ENCODE measurements around the gene ARHGAP10.

The ARHGAP10 gene

DNA sequence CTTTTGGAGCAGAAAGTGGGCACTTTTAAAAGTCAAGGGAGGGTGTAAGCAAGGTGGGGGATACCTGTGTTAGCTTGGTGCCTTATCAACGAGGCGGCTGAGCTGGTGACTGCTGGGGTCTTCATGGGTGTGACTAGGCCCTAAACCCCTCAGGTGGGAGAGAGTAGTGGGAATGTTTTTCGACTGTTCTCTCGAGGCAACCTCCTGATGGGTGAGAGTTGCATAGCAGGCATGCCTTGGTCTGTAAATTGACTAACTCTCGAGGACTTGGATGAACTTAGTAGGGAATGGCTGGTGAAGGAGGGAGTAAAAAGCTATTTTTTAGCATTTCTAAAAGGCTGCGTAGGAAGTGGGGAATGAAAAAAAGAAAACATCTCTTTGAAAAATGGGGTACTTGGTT lies 80.0 kb downstream of the ARHGAP10 start:
- WGBS (ENCODE audit: insufficient coverage, insufficient read length), result no CpG with 5 or more reads among the region's 6 CpGs

DNA sequence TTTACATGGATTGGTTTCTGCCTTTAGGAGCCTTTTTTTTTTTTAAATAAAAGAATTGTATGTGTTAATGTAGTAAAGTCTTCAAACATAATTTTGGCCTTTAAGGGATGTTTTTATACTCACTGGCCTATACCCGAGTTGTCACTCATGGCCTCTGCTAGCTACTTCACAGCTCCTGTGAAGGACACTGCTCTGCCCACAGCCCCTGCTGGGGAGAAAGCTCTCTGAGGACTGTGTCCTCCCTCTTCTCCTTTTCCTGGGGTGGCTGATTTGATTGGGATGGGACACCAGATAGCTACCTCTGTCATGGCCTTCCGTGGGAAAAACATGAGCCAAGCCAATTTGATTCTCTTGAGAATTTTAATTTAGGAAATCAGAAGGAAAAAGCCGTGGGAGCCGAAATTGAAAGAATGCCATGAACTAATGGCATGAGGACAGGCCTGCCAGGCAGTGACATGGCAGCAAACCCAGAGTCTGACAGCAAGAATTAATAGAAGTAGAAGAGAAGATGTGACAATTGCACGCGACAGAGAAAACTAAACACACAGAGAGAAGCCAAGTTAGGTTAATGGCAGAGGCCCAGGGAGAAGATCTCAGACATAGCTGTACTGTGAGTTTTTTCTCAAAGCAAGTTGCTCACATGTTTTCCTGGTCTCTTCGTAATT lies 81.4 kb downstream of the ARHGAP10 start:
- H3K27me3 ChIP-seq (ENCODE audit: control insufficient read depth, insufficient read depth, low read length), result no peaks in the 10 kb centered on the region
- no peaks in the 10 kb centered on the region for H3K4me1 ChIP-seq (ENCODE audit: control insufficient read depth, insufficient read depth, low read length)
- no peaks in the 10 kb centered on the region for H3K9me3 ChIP-seq (ENCODE audit: control insufficient read depth, insufficient read depth, low read length)
- H3K36me3 ChIP-seq (ENCODE audit: control insufficient read depth, insufficient read depth, low read length), result no peaks in the 10 kb centered on the region
- DNase-seq (ENCODE audit: low read depth, low spot score), result no peak
- no peak overlapping the region for H3K27ac ChIP-seq (ENCODE audit: low read length)
- H3K4me3 ChIP-seq (ENCODE audit: low read length), result no peak overlapping the region
- WGBS (ENCODE audit: insufficient coverage, insufficient read length), result no CpG with 5 or more reads among the region's 7 CpGs

More for the DNA sequence above, 80.0 kb downstream of the ARHGAP10 start:
- no peaks in the 10 kb centered on the region for H3K4me1 ChIP-seq (ENCODE audit: control insufficient read depth, insufficient read depth, low read length)
- no peak for DNase-seq (ENCODE audit: low read depth, low spot score)
- no peaks in the 10 kb centered on the region for H3K9me3 ChIP-seq (ENCODE audit: control insufficient read depth, insufficient read depth, low read length)
- no peak overlapping the region for H3K4me3 ChIP-seq (ENCODE audit: low read length)
- no peak overlapping the region for H3K27ac ChIP-seq (ENCODE audit: low read length)
- no peaks in the 10 kb centered on the region for H3K36me3 ChIP-seq (ENCODE audit: control insufficient read depth, insufficient read depth, low read length)
- H3K27me3 ChIP-seq (ENCODE audit: control insufficient read depth, insufficient read depth, low read length), result no peaks in the 10 kb centered on the region

GRCh38 chr4:147813973-147814372 lies 82.1 kb downstream of the ARHGAP10 start:
- H3K27ac ChIP-seq (ENCODE audit: low read length), result no peak overlapping the region
- no CpG with 5 or more reads among the region's 6 CpGs for WGBS (ENCODE audit: insufficient coverage, insufficient read length)
- H3K9me3 ChIP-seq (ENCODE audit: control insufficient read depth, insufficient read depth, low read length), result no peaks in the 10 kb centered on the region
- no peaks in the 10 kb centered on the region for H3K27me3 ChIP-seq (ENCODE audit: control insufficient read depth, insufficient read depth, low read length)
- no peak for DNase-seq (ENCODE audit: low read depth, low spot score)
- no peaks in the 10 kb centered on the region for H3K36me3 ChIP-seq (ENCODE audit: control insufficient read depth, insufficient read depth, low read length)
- H3K4me3 ChIP-seq (ENCODE audit: low read length), result no peak overlapping the region
- H3K4me1 ChIP-seq (ENCODE audit: control insufficient read depth, insufficient read depth, low read length), result no peaks in the 10 kb centered on the region

- Histone ChIP-seq H3K4me3 (ENCODE audit: low read length) (no peak overlapping the region), H3K27ac (ENCODE audit: low read length) (no peak overlapping the region), H3K9me3 (ENCODE audit: control insufficient read depth, insufficient read depth, low read length) (no peaks in the 10 kb centered on the region), H3K27me3 (ENCODE audit: control insufficient read depth, insufficient read depth, low read length) (no peaks in the 10 kb centered on the region), H3K36me3 (ENCODE audit: control insufficient read depth, insufficient read depth, low read length) (no peaks in the 10 kb centered on the region), H3K4me1 (ENCODE audit: control insufficient read depth, insufficient read depth, low read length) (no peaks in the 10 kb centered on the region)
- DNase-seq (ENCODE audit: low read depth, low spot score), result no peak
- no CpG with 5 or more reads among the region's 3 CpGs for WGBS (ENCODE audit: insufficient coverage, insufficient read length)
Measured at GRCh38 chr4:147814376-147814775, 82.5 kb downstream of the ARHGAP10 start.

GRCh38 chr4:147815741-147816140 lies 83.9 kb downstream of the ARHGAP10 start:
- H3K4me1 ChIP-seq (ENCODE audit: control insufficient read depth, insufficient read depth, low read length), result no peaks in the 10 kb centered on the region
- no peak overlapping the region for H3K27ac ChIP-seq (ENCODE audit: low read length)
- DNase-seq (ENCODE audit: low read depth, low spot score), result no peak
- H3K27me3 ChIP-seq (ENCODE audit: control insufficient read depth, insufficient read depth, low read length), result no peaks in the 10 kb centered on the region
- H3K9me3 ChIP-seq (ENCODE audit: control insufficient read depth, insufficient read depth, low read length), result no peaks in the 10 kb centered on the region
- no peaks in the 10 kb centered on the region for H3K36me3 ChIP-seq (ENCODE audit: control insufficient read depth, insufficient read depth, low read length)
- no CpG with 5 or more reads among the region's 5 CpGs for WGBS (ENCODE audit: insufficient coverage, insufficient read length)
- H3K4me3 ChIP-seq (ENCODE audit: low read length), result no peak overlapping the region

DNA sequence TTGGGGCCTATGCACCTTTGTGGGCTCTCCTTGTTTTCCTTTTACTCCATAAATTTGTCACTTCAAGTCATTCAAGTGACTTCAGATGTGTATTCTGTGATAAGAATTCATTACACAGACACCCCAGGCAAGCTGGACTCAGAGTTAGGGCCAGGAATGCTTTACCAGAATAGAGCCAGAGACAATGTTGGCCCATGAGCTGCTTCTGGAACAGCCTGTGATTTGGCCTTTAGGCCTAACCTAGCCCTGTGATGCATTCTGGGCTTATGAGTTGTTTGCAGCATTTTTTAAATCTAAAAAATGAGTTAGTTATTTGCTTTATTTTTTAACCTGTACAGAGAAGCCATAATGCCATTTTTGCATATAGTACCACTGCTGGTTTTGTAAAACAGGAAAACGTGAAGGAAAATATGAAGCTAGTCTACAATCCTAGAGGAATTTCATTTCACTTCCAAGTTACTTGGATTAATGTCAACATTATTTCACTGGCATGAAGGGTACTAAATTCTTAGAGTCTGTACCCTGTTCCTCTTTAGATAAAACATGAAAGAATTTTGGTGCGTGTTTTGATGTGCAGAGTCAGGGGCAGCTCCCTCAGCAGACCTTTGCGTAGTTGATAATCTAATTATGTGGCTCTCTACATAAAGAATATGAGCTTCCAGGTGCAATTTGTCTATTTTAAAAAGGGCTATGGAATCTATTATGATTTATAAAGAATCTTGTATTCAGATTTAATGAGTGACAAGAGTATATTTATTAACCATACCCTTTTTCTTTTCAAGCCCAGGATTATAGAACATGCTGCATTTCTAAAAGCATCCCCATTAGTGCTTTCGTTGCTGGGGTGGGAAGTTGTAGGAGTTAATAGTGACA lies 84.7 kb downstream of the ARHGAP10 start:
- Histone ChIP-seq H3K27me3 (ENCODE audit: control insufficient read depth, insufficient read depth, low read length) (0 out of 2 replicates have a peak, but pooled peaks cover under 1% of the 10 kb centered on the region), H3K36me3 (ENCODE audit: control insufficient read depth, insufficient read depth, low read length) (no peaks in the 10 kb centered on the region)
- no CpG with 5 or more reads among the region's 4 CpGs for WGBS (ENCODE audit: insufficient coverage, insufficient read length)

DNA sequence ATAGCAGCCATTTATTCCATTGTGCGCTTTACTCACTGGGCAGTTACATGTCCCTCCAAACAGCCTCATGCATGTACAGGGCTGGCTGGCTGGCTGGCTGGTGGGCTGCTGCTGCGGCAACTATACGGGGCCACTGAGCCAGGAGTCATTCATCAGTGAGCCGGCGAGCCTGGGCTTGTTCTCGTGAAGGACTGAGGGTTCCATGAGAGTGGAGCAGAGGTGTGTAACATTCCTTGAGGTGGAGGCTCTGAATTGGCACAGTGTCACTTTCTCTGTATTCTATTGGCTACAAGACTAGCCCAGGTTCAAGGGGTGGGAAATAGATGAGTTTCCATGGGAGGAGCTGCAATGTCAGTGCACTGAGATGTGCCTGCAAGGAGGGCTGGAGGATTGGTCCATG lies 89.1 kb downstream of the ARHGAP10 start:
- DNase-seq (ENCODE audit: low read depth, low spot score), result no peak
- no peaks in the 10 kb centered on the region for H3K36me3 ChIP-seq (ENCODE audit: control insufficient read depth, insufficient read depth, low read length)
- H3K27ac ChIP-seq (ENCODE audit: low read length), result no peak overlapping the region
- H3K27me3 ChIP-seq (ENCODE audit: control insufficient read depth, insufficient read depth, low read length), result 0 out of 2 replicates have a peak, but pooled peaks cover 1% of the 10 kb centered on the region
- no peaks in the 10 kb centered on the region for H3K9me3 ChIP-seq (ENCODE audit: control insufficient read depth, insufficient read depth, low read length)
- no CpG with 5 or more reads among the region's 6 CpGs for WGBS (ENCODE audit: insufficient coverage, insufficient read length)
- no peak overlapping the region for H3K4me3 ChIP-seq (ENCODE audit: low read length)
- no peaks in the 10 kb centered on the region for H3K4me1 ChIP-seq (ENCODE audit: control insufficient read depth, insufficient read depth, low read length)

More for the DNA sequence above, 84.7 kb downstream of the ARHGAP10 start:
- Histone ChIP-seq H3K4me3 (ENCODE audit: low read length) (no peak overlapping the region), H3K27ac (ENCODE audit: low read length) (no peak overlapping the region), H3K4me1 (ENCODE audit: control insufficient read depth, insufficient read depth, low read length) (no peaks in the 10 kb centered on the region), H3K9me3 (ENCODE audit: control insufficient read depth, insufficient read depth, low read length) (no peaks in the 10 kb centered on the region)
- no peak for DNase-seq (ENCODE audit: low read depth, low spot score)

DNA sequence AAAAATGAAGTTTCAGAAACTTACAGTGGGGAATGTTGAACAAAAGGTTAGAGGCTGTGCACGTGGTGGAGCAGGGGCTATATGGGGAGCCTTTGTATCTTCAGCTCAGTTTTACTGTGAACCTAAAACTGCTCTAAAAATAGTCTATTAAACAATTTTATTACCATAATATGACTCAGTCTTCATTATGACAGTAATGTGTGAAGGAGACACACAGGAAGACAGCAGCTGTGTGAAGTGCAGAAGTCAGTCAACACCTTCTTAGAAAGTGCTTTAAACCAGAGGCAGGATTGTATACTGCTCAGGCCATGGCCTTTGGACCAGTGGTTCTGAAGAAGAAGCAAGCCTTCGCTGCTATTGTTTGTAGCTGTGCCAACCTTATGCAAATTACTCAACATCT lies 89.7 kb downstream of the ARHGAP10 start:
- Histone ChIP-seq H3K36me3 (ENCODE audit: control insufficient read depth, insufficient read depth, low read length) (no peaks in the 10 kb centered on the region), H3K4me3 (ENCODE audit: low read length) (no peak overlapping the region), H3K4me1 (ENCODE audit: control insufficient read depth, insufficient read depth, low read length) (no peaks in the 10 kb centered on the region), H3K27ac (ENCODE audit: low read length) (no peak overlapping the region), H3K9me3 (ENCODE audit: control insufficient read depth, insufficient read depth, low read length) (no peaks in the 10 kb centered on the region), H3K27me3 (ENCODE audit: control insufficient read depth, insufficient read depth, low read length) (0 out of 2 replicates have a peak, but pooled peaks cover 1% of the 10 kb centered on the region)
- no CpG with 5 or more reads among the region's 2 CpGs for WGBS (ENCODE audit: insufficient coverage, insufficient read length)
- no peak for DNase-seq (ENCODE audit: low read depth, low spot score)

DNA sequence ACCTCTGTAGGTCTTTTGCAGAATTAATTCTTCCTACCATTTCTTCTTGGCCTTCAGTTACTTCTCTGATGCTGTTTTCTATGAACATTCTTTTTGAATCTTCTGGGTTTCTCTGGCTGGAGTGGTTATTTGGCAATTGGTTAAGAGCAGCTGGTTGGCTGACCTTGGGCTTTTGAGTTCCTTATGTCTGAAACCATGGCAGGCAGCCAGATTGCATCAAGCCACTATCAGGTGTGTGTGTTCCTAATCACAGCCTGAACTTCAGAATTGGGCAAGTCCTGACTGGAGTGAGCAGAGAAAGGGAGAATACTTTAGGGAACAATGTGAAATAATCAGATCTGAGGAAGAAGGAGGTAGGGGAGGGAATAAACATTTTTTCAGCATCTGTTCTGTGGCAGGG lies 90.2 kb downstream of the ARHGAP10 start:
- Histone ChIP-seq H3K9me3 (ENCODE audit: control insufficient read depth, insufficient read depth, low read length) (no peaks in the 10 kb centered on the region), H3K36me3 (ENCODE audit: control insufficient read depth, insufficient read depth, low read length) (no peaks in the 10 kb centered on the region), H3K27ac (ENCODE audit: low read length) (no peak overlapping the region), H3K27me3 (ENCODE audit: control insufficient read depth, insufficient read depth, low read length) (0 out of 2 replicates have a peak, but pooled peaks cover 1% of the 10 kb centered on the region), H3K4me1 (ENCODE audit: control insufficient read depth, insufficient read depth, low read length) (no peaks in the 10 kb centered on the region), H3K4me3 (ENCODE audit: low read length) (no peak overlapping the region)
- DNase-seq (ENCODE audit: low read depth, low spot score), result no peak

- H3K4me1 ChIP-seq (ENCODE audit: control insufficient read depth, insufficient read depth, low read length), result no peaks in the 10 kb centered on the region
- no CpG with 5 or more reads among the region's 3 CpGs for WGBS (ENCODE audit: insufficient coverage, insufficient read length)
- no peaks in the 10 kb centered on the region for H3K36me3 ChIP-seq (ENCODE audit: control insufficient read depth, insufficient read depth, low read length)
- H3K4me3 ChIP-seq (ENCODE audit: low read length), result no peak overlapping the region
- DNase-seq (ENCODE audit: low read depth, low spot score), result no peak
- 0 out of 2 replicates have a peak, but pooled peaks cover 1% of the 10 kb centered on the region for H3K27me3 ChIP-seq (ENCODE audit: control insufficient read depth, insufficient read depth, low read length)
- H3K9me3 ChIP-seq (ENCODE audit: control insufficient read depth, insufficient read depth, low read length), result no peaks in the 10 kb centered on the region
- H3K27ac ChIP-seq (ENCODE audit: low read length), result no peak overlapping the region
Measured at GRCh38 chr4:147823130-147823529, 91.2 kb downstream of the ARHGAP10 start.
